CD4-positive, alpha-beta memory T cell (primary cell): ENCODE measurements around the gene NSUN7. TPM values are rescaled to one million over a fixed set of nuclear protein-coding genes. Genes with fewer than 3 reads are reported as not detected.
A peak's percentile ranks its signal among the peaks of the same experiment; 100 is the strongest.

ENCODE experiments used
- CTCF ChIA-PET: fragments of 350-600 bp; sonication (Branson Sonifier 250); formaldehyde crosslinking; loops from one replicate; lab custom pipeline; 2021; ENCODE audit warnings: inconsistent platforms; ENCODE audit not compliant: partially characterized antibody; lab: Charles Lee
- POLR2A ChIA-PET: fragments of 350-600 bp; sonication (Branson Sonifier 250); formaldehyde crosslinking; loops from one replicate; lab custom pipeline; 2021; ENCODE audit not compliant: partially characterized antibody; lab: Charles Lee
- DNase-seq, 5 donors: peaks; one replicate each; pipeline versions ENCODE4 v3.0.0 to v3.0.0-alpha.2; 2020 to 2022; ENCODE audit warnings: mixed read lengths in 1 of 5
- H3K27ac ChIP-seq: one replicate; pipeline ENCODE4 v1.7.0; 2013; ENCODE audit warnings: low read depth, low read length
- H3K27me3 ChIP-seq: 2 replicates; pipeline ENCODE4 v1.7.0; 2013; ENCODE audit warnings: mild to moderate bottlenecking, low read length, moderate library complexity; ENCODE audit not compliant: insufficient read depth
- H3K36me3 ChIP-seq: 2 replicates; pipeline ENCODE4 v1.7.0; 2013; ENCODE audit warnings: mild to moderate bottlenecking, low read length, moderate library complexity; ENCODE audit not compliant: insufficient read depth
- H3K4me1 ChIP-seq: 2 replicates; pipeline ENCODE4 v1.7.0; 2013; ENCODE audit warnings: mild to moderate bottlenecking, low read length, moderate library complexity; ENCODE audit not compliant: insufficient read depth
- H3K4me3 ChIP-seq, 2 donors: one replicate each; pipeline ENCODE4 v1.7.0; 2013; ENCODE audit warnings: low read length in 2 of 2, mild to moderate bottlenecking in 1 of 2
- H3K9me3 ChIP-seq, 2 donors: one replicate each; pipeline ENCODE4 v1.7.0; 2013; ENCODE audit warnings: low read length in 2 of 2, control low read depth in 1 of 2; ENCODE audit not compliant: control insufficient read depth in 1 of 2
- H3K27ac Mint-ChIP-seq, 7 donors: one replicate each; pipeline ENCODE4 v1.8.0; 2020 to 2021; ENCODE audit warnings: mixed read lengths in 7 of 7, mild to moderate bottlenecking in 6 of 7, inconsistent platforms in 3 of 7, moderate library complexity in 3 of 7
- H3K27me3 Mint-ChIP-seq, 2 donors: one replicate each; pipeline ENCODE4 v1.8.0; 2020 to 2021; ENCODE audit warnings: mixed read lengths in 2 of 2
- H3K36me3 Mint-ChIP-seq, 2 donors: one replicate each; pipeline ENCODE4 v1.8.0; 2020 to 2021; ENCODE audit warnings: mixed read lengths in 2 of 2, inconsistent platforms in 1 of 2, mild to moderate bottlenecking in 1 of 2
- H3K4me1 Mint-ChIP-seq, 4 donors: one replicate each; pipeline ENCODE4 v1.8.0; 2020 to 2021; ENCODE audit warnings: mixed read lengths in 4 of 4, mild to moderate bottlenecking in 1 of 4
- H3K4me3 Mint-ChIP-seq, 8 donors: one replicate each; pipeline ENCODE4 v1.8.0; 2020 to 2021; ENCODE audit warnings: mixed read lengths in 8 of 8, mild to moderate bottlenecking in 7 of 8, moderate library complexity in 6 of 8, inconsistent platforms in 3 of 8
- H3K9me3 Mint-ChIP-seq, 8 donors: one replicate each; pipeline ENCODE4 v1.8.0; 2020 to 2021; ENCODE audit warnings: mixed read lengths in 8 of 8, mild to moderate bottlenecking in 5 of 8, inconsistent platforms in 3 of 8, moderate library complexity in 1 of 8
- intact Hi-C: fragments of 100-400 bp; cut with micrococcal nuclease; formaldehyde crosslinking; loops from one replicate; pipeline ENCODE4 v1.15.1; 2023
- polyA plus RNA-seq, 2 donors: library from polyadenylated mRNA; unstranded; fragments of 300-500 nt; fragmentation: Illumina TruSeq; gene quantifications; one replicate each; pipeline ENCODE4 v1.2.3, GENCODE V29; 2021
- total RNA-seq, 2 experiments: library from RNA; stranded (reverse); gene quantifications; one replicate each; pipeline ENCODE4 v1.2.3, GENCODE V29; 2021

NSUN7 gene
- total and polyA plus RNA-seq, 4 experiments from 2014 or later, result not detected

GRCh38 chr4:40838742-40839141 lies 89.0 kb downstream of the NSUN7 start:
- Histone ChIP-seq H3K27ac (no peak overlapping the region), H3K4me3 (no peak overlapping the region), H3K27me3 (no peaks in the 10 kb centered on the region), H3K36me3 (no peaks in the 10 kb centered on the region), H3K9me3 (no peaks in the 10 kb centered on the region), H3K4me1 (no peaks in the 10 kb centered on the region)
- peak overlapping the region in 1 of 7 donors; percentile 48 for H3K27ac Mint-ChIP-seq
- no peaks in the 10 kb centered on the region for H3K36me3 Mint-ChIP-seq
- ChIA-PET POLR2A (no interaction called here), CTCF (interaction anchor here (2.9 kb wide), 1 partner anchor 8 kb away, joined by 11 read pairs; no protein-coding TSS in a partner anchor)
- intact Hi-C loops, result no loop called here
- no peak for DNase-seq
- peaks cover 5 to 8% of the 10 kb centered on the region in 2 donors for H3K27me3 Mint-ChIP-seq
- no peaks in the 10 kb centered on the region for H3K4me1 Mint-ChIP-seq
- no peaks in the 10 kb centered on the region for H3K9me3 Mint-ChIP-seq
- no peak overlapping the region for H3K4me3 Mint-ChIP-seq

GRCh38 chr4:40840255-40840984 lies 90.7 kb downstream of the NSUN7 start:
- Histone ChIP-seq H3K9me3 (no peaks in the 10 kb centered on the region), H3K27me3 (no peaks in the 10 kb centered on the region), H3K27ac (no peak overlapping the region), H3K36me3 (no peaks in the 10 kb centered on the region), H3K4me1 (no peaks in the 10 kb centered on the region), H3K4me3 (no peak overlapping the region)
- POLR2A ChIA-PET, result no interaction called here
- no peak for DNase-seq
- CTCF ChIA-PET, result interaction anchor here (0.8 to 2.9 kb wide), 12 partner anchors 8 to 85 kb away, joined by 3 to 11 read pairs (median 4); no protein-coding TSS in a partner anchor
- Mint-ChIP-seq H3K4me1 (no peaks in the 10 kb centered on the region), H3K27ac (peak overlapping the region in 1 of 7 donors; percentile 37), H3K27me3 (peaks cover 5 to 8% of the 10 kb centered on the region in 2 donors), H3K4me3 (no peak overlapping the region), H3K36me3 (no peaks in the 10 kb centered on the region), H3K9me3 (no peaks in the 10 kb centered on the region)
- intact Hi-C loops, result loop anchor here (2.0 to 5.0 kb wide), 3 partner anchors 56 to 1373 kb away; partner anchors contain the start of gene UBE2K

- intact Hi-C loops, result loop anchor here (2.0 to 5.0 kb wide), 3 partner anchors 56 to 1374 kb away; partner anchors contain the start of gene UBE2K
- H3K4me3 ChIP-seq, result no peak overlapping the region
Observed at GRCh38 chr4:40840985-40841571, 91.3 kb downstream of the NSUN7 start.

GRCh38 chr4:40842318-40842717 lies 92.6 kb downstream of the NSUN7 start:
- no peak overlapping the region for H3K4me3 ChIP-seq
- H3K27me3 ChIP-seq, result no peaks in the 10 kb centered on the region
- H3K36me3 ChIP-seq, result no peaks in the 10 kb centered on the region
- ChIA-PET POLR2A (no interaction called here), CTCF (interaction anchor here (1.5 to 2.7 kb wide), 3 partner anchors 9 to 60 kb away, joined by 3 to 10 read pairs (median 4); no protein-coding TSS in a partner anchor)
- Mint-ChIP-seq H3K9me3 (no peaks in the 10 kb centered on the region), H3K4me1 (no peaks in the 10 kb centered on the region), H3K27me3 (peaks cover 8 to 9% of the 10 kb centered on the region in 2 donors), H3K4me3 (no peak overlapping the region), H3K27ac (no peak overlapping the region), H3K36me3 (no peaks in the 10 kb centered on the region)
- intact Hi-C loops, result loop anchor here (5.0 kb wide), 2 partner anchors 1145 to 1375 kb away; partner anchors contain the start of gene UBE2K
- DNase-seq, result no peak
- no peaks in the 10 kb centered on the region for H3K9me3 ChIP-seq
- H3K4me1 ChIP-seq, result no peaks in the 10 kb centered on the region
- no peak overlapping the region for H3K27ac ChIP-seq

More at GRCh38 chr4:40840985-40841571, 91.3 kb downstream of the NSUN7 start:
- Mint-ChIP-seq H3K9me3 (no peaks in the 10 kb centered on the region), H3K4me3 (no peak overlapping the region), H3K27ac (peak overlapping the region in 1 of 7 donors; percentile 37), H3K36me3 (no peaks in the 10 kb centered on the region), H3K27me3 (peaks cover 6 to 8% of the 10 kb centered on the region in 2 donors), H3K4me1 (no peaks in the 10 kb centered on the region)
- Histone ChIP-seq H3K27me3 (no peaks in the 10 kb centered on the region), H3K4me1 (no peaks in the 10 kb centered on the region), H3K36me3 (no peaks in the 10 kb centered on the region), H3K27ac (no peak overlapping the region), H3K9me3 (no peaks in the 10 kb centered on the region)
- POLR2A ChIA-PET, result no interaction called here
- peak; percentile 23 to 45 (median 41) for DNase-seq
- CTCF ChIA-PET, result interaction anchor here (0.8 to 2.9 kb wide), 13 partner anchors 8 to 84 kb away, joined by 3 to 11 read pairs (median 4); no protein-coding TSS in a partner anchor

- H3K27ac Mint-ChIP-seq, result no peak overlapping the region
- Histone ChIP-seq H3K36me3 (no peaks in the 10 kb centered on the region), H3K4me3 (no peak overlapping the region), H3K9me3 (no peaks in the 10 kb centered on the region), H3K27ac (no peak overlapping the region), H3K27me3 (no peaks in the 10 kb centered on the region), H3K4me1 (no peaks in the 10 kb centered on the region)
- H3K4me3 Mint-ChIP-seq, result no peak overlapping the region
- H3K9me3 Mint-ChIP-seq, result no peaks in the 10 kb centered on the region
- intact Hi-C loops, result loop anchor here (5.0 kb wide), 2 partner anchors 1146 to 1376 kb away; partner anchors contain the start of gene UBE2K
- DNase-seq, result no peak
- no peaks in the 10 kb centered on the region for H3K4me1 Mint-ChIP-seq
- ChIA-PET CTCF (interaction anchor here (1.5 to 2.7 kb wide), 3 partner anchors 8 to 60 kb away, joined by 3 to 10 read pairs (median 4); no protein-coding TSS in a partner anchor), POLR2A (no interaction called here)
- no peaks in the 10 kb centered on the region for H3K36me3 Mint-ChIP-seq
- peaks cover 8 to 9% of the 10 kb centered on the region in 2 donors for H3K27me3 Mint-ChIP-seq
Observed at GRCh38 chr4:40842725-40843423, 93.1 kb downstream of the NSUN7 start.

GRCh38 chr4:40843696-40844095 lies 93.9 kb downstream of the NSUN7 start:
- Mint-ChIP-seq H3K4me1 (no peaks in the 10 kb centered on the region), H3K4me3 (no peak overlapping the region), H3K36me3 (no peaks in the 10 kb centered on the region), H3K9me3 (no peaks in the 10 kb centered on the region), H3K27ac (no peak overlapping the region), H3K27me3 (peaks cover 9 to 10% of the 10 kb centered on the region in 2 donors)
- no peak overlapping the region for H3K4me3 ChIP-seq
- no peaks in the 10 kb centered on the region for H3K4me1 ChIP-seq
- intact Hi-C loops, result loop anchor here (5.0 kb wide), 2 partner anchors 1146 to 1376 kb away; partner anchors contain the start of gene UBE2K
- DNase-seq, result peak in 1 of 5 donors; percentile 11
- ChIA-PET CTCF (interaction anchor here (1.1 kb wide), 1 partner anchor 40 kb away, joined by 3 read pairs; no protein-coding TSS in a partner anchor), POLR2A (no interaction called here)
- no peaks in the 10 kb centered on the region for H3K27me3 ChIP-seq
- no peaks in the 10 kb centered on the region for H3K36me3 ChIP-seq
- no peak overlapping the region for H3K27ac ChIP-seq
- H3K9me3 ChIP-seq, result no peaks in the 10 kb centered on the region
